ENCODE measurements around the gene SEMA4D. TPM values are rescaled to one million over a fixed set of nuclear protein-coding genes. Genes with fewer than 3 reads are reported as not detected.

SEMA4D gene
- total and polyA plus RNA-seq, 2 donors: 9.1 to 14.0 TPM

DNA sequence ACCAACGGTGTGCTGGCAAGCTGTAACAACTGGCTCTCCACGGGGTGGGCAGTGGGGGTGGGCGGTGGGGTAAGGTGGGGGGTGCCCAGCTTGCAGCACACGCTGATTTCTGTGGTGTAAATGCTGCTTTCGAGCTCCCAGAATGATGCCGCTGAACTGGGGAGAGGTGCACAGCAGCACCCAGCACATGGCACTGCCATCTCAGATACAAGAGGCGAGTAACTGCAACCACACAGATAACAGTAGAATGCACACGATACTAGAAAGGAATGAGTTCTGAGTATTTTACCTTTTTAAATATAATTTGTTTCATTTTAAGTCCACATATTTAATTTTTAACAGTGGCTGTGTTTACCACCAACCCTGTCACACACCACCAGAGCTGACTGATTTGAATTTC, 87.9 kb downstream of the SEMA4D start:
- no peaks in the 10 kb centered on the region for H3K4me1 ChIP-seq (ENCODE audit: insufficient read depth)
- DNase-seq (ENCODE audit: extremely low spot score): no peak
- no peak overlapping the region for H3K27ac ChIP-seq (ENCODE audit: low read depth)
- WGBS: 84% methylated on average over 8 of the region's 8 CpGs
- H3K36me3 ChIP-seq (ENCODE audit: insufficient read depth): no peaks in the 10 kb centered on the region
- H3K4me3 ChIP-seq (ENCODE audit: low read depth, low read length): no peak overlapping the region

DNA sequence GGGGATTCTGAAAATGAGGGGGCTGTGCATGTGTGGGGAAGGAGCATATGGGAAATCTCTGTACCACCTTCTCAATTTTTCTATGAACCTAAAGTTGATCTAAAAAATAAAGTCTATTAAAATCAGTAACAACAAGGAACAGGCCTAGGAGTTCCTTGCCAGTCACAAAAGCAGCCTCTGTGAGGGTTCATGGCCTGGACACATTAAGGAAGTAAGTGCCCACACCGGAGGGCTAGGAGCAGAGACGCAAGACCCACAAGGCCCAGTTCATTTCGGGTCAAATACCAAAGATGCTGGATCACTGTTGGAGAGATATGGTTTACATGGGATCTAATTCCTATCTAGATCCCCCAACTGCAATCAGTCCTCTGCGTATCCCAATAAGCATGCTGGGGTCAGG, 88.4 kb downstream of the SEMA4D start:
- no peak overlapping the region for H3K27ac ChIP-seq (ENCODE audit: low read depth)

DNA sequence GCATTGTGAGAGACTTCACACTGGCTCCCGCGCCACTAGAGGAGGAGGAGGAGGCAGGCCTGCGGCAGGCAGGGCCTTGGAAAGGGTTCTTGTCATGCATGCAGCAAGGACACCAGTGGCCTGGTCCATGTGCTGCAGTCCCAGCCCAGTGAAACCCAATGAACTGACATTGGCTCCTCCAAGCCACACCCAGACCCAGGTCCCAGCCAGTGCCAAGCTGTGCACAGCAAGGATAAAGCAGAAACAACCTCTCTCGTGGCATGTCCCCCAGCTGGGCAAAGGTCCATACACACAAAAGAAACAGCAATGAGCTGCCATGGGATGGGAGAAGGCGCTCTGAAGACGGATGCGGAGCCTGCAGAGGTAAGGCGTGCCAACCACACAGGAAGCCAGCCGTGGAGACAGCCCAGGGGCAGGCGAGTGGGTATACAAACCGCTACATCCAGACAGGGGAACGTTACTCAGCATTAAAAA, 89.2 kb downstream of the SEMA4D start:
- no peak overlapping the region for H3K27ac ChIP-seq (ENCODE audit: low read depth)
- DNase-seq (ENCODE audit: extremely low spot score): no peak
- 76% methylated on average over 12 of the region's 12 CpGs for WGBS

More for the DNA sequence above, 88.4 kb downstream of the SEMA4D start:
- Histone ChIP-seq H3K36me3 (ENCODE audit: insufficient read depth) (no peaks in the 10 kb centered on the region), H3K4me3 (ENCODE audit: low read depth, low read length) (no peak overlapping the region), H3K4me1 (ENCODE audit: insufficient read depth) (no peaks in the 10 kb centered on the region)
- no peak for DNase-seq (ENCODE audit: extremely low spot score)
- 82% methylated on average over 4 of the region's 4 CpGs for WGBS

DNA sequence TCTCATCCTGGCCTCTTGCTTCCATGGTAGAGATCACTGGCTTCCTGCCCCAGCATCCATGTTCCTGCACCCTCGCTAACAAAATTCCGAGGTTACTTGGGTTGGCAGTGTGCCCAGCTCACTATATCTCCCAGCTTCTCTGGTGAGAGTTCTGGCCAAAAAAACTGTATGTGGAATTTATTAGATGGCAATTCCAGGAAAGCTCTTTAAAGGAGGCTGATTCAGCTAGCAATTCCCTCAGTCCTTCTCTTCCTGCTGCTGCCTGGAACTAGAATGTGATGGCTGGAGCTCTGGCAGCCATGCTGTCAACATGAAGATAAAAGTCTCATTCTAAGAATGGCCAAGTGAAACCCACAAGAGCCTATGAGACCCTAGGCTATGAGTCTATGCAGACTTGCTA, 90.8 kb downstream of the SEMA4D start:
- DNase-seq (ENCODE audit: extremely low spot score): no peak
- 32% methylated on average over 2 of the region's 2 CpGs for WGBS

More for the DNA sequence above, 89.2 kb downstream of the SEMA4D start:
- H3K4me3 ChIP-seq (ENCODE audit: low read depth, low read length): no peak overlapping the region
- H3K36me3 ChIP-seq (ENCODE audit: insufficient read depth): no peaks in the 10 kb centered on the region
- H3K4me1 ChIP-seq (ENCODE audit: insufficient read depth): no peaks in the 10 kb centered on the region

DNA sequence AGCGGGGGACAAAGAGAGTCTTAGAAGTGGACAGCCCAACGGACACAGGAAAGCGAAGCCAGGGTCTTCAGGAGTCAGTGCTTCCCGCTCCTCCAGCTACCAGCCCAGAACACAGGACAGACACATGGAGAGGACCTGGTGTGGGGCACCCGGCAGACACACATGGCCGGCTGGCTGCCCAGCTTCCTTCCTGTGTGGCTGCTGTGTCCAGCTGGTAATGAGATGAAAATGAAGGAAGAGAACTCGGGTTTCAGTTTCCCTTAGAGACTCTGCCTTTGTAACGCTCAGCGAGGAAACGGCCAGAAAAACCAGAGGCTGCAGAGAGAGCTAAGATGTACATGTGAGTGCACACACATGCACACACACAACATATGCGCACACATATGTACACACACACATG, 92.1 kb downstream of the SEMA4D start:
- Histone ChIP-seq H3K4me1 (ENCODE audit: insufficient read depth) (no peaks in the 10 kb centered on the region), H3K4me3 (ENCODE audit: low read depth, low read length) (no peak overlapping the region), H3K36me3 (ENCODE audit: insufficient read depth) (no peaks in the 10 kb centered on the region), H3K27ac (ENCODE audit: low read depth) (no peak overlapping the region)
- no peak for DNase-seq (ENCODE audit: extremely low spot score)
- 57% methylated on average over 11 of the region's 11 CpGs for WGBS

More for the DNA sequence above, 90.8 kb downstream of the SEMA4D start:
- H3K36me3 ChIP-seq (ENCODE audit: insufficient read depth): no peaks in the 10 kb centered on the region
- no peaks in the 10 kb centered on the region for H3K4me1 ChIP-seq (ENCODE audit: insufficient read depth)
- H3K27ac ChIP-seq (ENCODE audit: low read depth): no peak overlapping the region
- H3K4me3 ChIP-seq (ENCODE audit: low read depth, low read length): no peak overlapping the region

DNA sequence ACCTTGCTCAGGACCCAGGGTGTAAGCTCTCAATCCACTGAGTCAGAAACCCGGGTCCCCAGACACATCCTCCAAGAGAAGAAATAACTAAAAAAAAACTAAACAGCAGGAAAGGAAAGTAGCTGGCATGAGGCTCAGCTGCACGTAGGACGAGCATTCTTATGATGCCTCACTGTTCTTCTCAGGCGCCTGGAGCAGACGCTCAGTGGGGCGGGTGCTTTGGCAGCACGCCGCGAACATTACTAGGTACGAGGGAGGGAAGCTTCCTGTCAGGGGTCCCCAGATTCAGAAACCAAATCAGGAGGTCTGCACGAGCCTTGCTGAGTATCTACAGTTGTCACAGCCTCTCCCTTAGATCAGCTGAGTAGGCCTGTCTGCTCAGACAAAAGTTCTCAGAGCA, 93.8 kb downstream of the SEMA4D start:
- 87% methylated on average over 11 of the region's 11 CpGs for WGBS
- no peak overlapping the region for H3K4me3 ChIP-seq (ENCODE audit: low read depth, low read length)
- DNase-seq (ENCODE audit: extremely low spot score): no peak
- H3K4me1 ChIP-seq (ENCODE audit: insufficient read depth): no peaks in the 10 kb centered on the region
- no peak overlapping the region for H3K27ac ChIP-seq (ENCODE audit: low read depth)
- no peaks in the 10 kb centered on the region for H3K36me3 ChIP-seq (ENCODE audit: insufficient read depth)

DNA sequence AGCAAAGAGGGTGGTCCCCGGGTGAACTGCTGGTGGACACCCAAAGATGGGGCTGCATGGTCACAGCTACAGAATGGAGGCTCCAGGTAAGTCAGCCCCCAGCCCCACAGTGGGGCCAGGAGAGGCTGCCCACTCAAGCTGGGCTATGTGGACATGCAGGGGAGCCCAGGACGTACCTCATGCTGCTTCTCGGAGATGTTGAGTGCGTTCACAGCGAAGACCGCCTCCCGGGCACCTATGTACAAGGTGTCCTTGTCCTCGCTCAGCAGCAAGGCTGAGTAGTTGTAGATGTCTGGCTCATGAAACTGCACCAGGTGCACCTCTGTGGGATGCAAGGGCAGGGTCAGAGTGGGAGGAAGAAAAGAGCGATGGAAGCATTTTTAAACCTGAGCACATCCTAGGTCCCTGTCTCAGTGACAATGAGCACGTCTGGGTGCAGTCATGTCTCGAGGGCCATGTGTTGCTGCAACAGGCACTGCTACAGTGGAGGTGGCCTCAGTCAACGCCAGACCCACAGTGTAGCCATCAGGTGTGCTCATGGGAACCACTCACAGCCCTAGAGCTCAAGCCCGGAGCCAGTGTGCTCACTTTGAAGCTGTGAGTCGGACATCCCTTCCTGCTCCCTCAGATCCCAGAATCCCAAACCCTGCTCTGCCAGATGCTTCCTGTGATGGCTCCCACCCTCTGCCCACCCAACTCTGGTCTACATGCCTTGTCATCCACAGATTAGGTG, 95.1 kb downstream of the SEMA4D start:
- no peaks in the 10 kb centered on the region for H3K4me1 ChIP-seq (ENCODE audit: insufficient read depth)
- no peak for DNase-seq (ENCODE audit: extremely low spot score)
- 93% methylated on average over 14 of the region's 14 CpGs for WGBS
- H3K4me3 ChIP-seq (ENCODE audit: low read depth, low read length): no peak overlapping the region
- H3K36me3 ChIP-seq (ENCODE audit: insufficient read depth): no peaks in the 10 kb centered on the region
- no peak overlapping the region for H3K27ac ChIP-seq (ENCODE audit: low read depth)

DNA sequence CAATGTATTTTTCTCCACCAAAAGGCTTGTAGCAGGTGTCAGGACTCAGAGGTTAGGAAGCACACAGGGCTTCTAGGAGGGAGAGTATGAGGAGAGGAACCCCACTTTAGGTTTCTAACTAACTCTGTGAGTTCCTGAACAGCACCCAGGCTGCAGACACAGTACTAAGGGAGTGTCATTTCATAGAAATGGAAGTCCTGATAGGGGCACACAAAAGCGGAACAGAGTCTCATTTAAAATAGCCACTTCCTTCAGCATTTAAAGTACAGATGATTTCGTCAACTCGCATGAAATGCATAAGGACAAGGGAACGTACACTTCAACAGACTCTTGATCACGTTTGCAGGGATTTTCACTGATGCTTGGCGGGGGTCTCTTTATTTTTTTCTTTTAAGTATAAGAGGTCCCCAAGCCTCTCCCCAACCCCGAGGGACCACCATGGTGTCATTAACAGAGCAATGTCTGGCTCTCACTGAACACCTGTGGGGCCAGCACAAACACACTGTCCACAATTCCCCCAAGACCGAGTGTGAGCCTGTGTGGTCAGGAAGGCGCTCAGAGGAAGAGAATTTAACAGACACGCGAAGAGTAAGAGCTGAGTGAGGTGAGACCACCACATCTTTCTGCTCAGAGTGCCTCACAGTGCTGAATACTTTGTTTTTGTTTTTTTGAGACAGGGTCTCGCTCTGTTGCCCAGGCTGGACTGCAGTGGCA, 97.4 kb downstream of the SEMA4D start:
- 85% methylated on average over 12 of the region's 12 CpGs for WGBS
- no peaks in the 10 kb centered on the region for H3K4me1 ChIP-seq (ENCODE audit: insufficient read depth)
- no peak for DNase-seq (ENCODE audit: extremely low spot score)
- H3K4me3 ChIP-seq (ENCODE audit: low read depth, low read length): no peak overlapping the region
- no peaks in the 10 kb centered on the region for H3K36me3 ChIP-seq (ENCODE audit: insufficient read depth)
- H3K27ac ChIP-seq (ENCODE audit: low read depth): no peak overlapping the region

DNA sequence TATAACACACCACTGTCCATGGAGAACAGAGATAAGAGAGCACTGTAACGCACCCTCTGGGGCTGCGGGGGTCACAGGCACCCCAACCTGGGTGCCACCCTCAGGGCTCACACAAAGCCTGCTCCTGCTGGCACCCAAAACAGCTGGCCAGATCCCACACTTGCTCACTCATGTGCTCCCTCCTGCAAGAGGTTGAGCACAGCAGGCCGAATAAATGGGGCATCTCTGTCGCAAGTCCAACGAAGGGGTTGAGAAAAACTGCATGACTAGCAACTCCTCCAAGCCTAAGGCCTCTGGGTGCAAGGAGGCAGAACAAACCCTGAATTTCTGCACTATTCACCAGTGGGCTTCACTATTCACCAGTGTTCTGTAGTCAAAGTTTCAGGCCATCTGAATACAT, 99.3 kb downstream of the SEMA4D start:
- no peak overlapping the region for H3K27ac ChIP-seq (ENCODE audit: low read depth)
- H3K4me3 ChIP-seq (ENCODE audit: low read depth, low read length): no peak overlapping the region
- H3K4me1 ChIP-seq (ENCODE audit: insufficient read depth): no peaks in the 10 kb centered on the region
- WGBS: 92% methylated on average over 5 of the region's 5 CpGs
- DNase-seq (ENCODE audit: extremely low spot score): no peak
- no peaks in the 10 kb centered on the region for H3K36me3 ChIP-seq (ENCODE audit: insufficient read depth)

DNA sequence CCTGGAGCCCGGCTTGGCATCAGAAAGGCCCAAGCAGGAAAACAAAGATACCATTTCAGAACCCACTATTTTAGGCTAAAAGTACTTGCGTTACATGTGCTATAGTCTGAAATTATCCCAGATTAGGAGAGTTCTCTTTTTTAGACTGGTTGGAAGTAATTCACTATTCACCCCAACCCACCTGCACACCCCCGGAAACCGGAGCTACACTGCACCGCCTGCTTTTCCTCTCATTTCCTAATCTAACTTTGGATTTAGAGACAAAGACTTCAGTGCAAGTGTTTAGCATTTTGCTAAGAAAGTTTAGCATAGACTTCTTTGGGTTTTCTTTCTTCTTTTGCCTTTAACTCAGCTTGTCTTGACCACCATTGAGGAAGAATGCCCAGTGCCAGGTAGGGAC, 100.4 kb downstream of the SEMA4D start:
- no peak overlapping the region for H3K4me3 ChIP-seq (ENCODE audit: low read depth, low read length)
- no peak overlapping the region for H3K27ac ChIP-seq (ENCODE audit: low read depth)
- H3K4me1 ChIP-seq (ENCODE audit: insufficient read depth): no peaks in the 10 kb centered on the region
- 86% methylated on average over 5 of the region's 5 CpGs for WGBS
- no peak for DNase-seq (ENCODE audit: extremely low spot score)
- no peaks in the 10 kb centered on the region for H3K36me3 ChIP-seq (ENCODE audit: insufficient read depth)

DNA sequence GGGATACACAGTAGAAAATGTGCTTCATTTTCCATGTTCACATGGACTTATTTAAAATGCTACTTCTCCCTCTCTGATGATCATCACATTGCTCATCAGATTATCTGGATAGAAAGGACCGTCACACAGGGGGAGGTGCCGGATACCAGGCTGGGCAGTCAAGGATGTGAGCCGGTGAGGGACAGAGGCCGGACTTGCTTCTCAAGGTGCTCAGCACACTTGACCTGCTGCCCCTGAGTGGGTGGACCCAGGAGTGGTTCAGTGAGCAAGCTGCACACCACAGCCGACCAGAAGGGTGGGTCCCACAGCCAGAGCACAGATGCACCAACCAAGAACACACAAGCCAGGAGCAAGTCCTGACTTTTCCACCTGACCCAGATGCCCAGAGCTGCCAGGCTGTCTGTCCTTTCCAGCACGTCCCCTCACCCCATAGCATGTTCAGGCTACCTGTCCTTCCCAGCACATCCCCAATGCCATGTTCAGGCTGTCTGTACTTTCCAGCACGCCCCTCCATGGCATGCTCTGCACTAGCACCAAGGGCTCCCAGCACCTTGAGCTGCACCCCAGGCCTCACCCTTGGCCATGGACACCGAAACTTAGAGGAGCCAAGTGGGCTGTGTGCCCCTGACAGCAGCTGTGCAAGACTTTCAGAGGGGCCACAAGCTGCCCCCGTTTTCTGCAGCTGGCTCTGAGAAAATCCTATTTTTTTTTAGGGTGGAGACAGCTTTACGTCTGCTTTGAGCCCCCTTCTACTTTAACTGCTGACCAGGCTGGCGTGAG, 101.8 kb downstream of the SEMA4D start:
- no peak for DNase-seq (ENCODE audit: extremely low spot score)
- H3K36me3 ChIP-seq (ENCODE audit: insufficient read depth): no peaks in the 10 kb centered on the region
- H3K27ac ChIP-seq (ENCODE audit: low read depth): no peak overlapping the region
- H3K4me3 ChIP-seq (ENCODE audit: low read depth, low read length): no peak overlapping the region
- WGBS: 90% methylated on average over 11 of the region's 11 CpGs
- no peaks in the 10 kb centered on the region for H3K4me1 ChIP-seq (ENCODE audit: insufficient read depth)

DNA sequence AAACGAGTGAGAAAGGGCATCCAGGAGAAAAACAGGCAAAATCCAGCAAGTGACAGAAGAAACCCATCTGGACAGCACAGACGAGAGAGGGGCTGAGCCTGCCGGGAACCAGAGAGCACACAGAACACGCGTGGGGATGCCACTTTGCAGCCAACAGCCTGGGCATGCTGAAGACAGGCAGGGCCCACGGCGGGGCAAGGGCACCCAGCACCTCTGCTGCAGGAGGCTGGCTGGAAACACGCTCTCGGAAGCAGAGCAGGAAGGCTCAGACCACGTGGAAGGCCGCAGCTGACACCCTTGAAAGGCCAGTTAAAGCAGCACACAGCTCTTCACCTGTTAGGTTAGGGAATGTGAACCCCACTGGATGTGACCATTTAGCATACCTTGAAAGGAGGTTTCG, 103.5 kb downstream of the SEMA4D start:
- Histone ChIP-seq H3K36me3 (ENCODE audit: insufficient read depth) (no peaks in the 10 kb centered on the region), H3K27ac (ENCODE audit: low read depth) (no peak overlapping the region), H3K4me3 (ENCODE audit: low read depth, low read length) (no peak overlapping the region), H3K4me1 (ENCODE audit: insufficient read depth) (no peaks in the 10 kb centered on the region)
- no peak for DNase-seq (ENCODE audit: extremely low spot score)
- 82% methylated on average over 12 of the region's 12 CpGs for WGBS

DNA sequence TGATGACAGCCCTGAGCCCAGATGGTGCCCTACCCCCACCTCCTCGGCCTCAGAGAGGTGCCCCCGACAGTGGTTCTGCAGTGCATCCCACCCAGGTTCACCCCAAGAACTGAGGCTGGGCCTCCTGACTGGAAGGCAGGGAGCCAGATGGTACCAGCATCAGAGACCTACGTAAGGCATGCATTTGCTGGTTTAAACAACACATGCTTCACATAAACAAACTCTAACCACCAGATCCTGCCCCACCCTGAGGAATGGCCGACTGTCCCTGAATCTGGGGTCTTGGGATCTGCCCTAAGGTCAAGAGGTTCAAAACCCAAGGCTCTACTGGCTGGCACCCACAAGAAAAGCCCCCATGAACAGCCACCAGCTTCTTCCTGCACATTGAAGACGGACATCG, 106.3 kb downstream of the SEMA4D start:
- Histone ChIP-seq H3K4me1 (ENCODE audit: insufficient read depth) (no peaks in the 10 kb centered on the region), H3K36me3 (ENCODE audit: insufficient read depth) (peaks cover 1% of the 10 kb centered on the region), H3K4me3 (ENCODE audit: low read depth, low read length) (no peak overlapping the region), H3K27ac (ENCODE audit: low read depth) (no peak overlapping the region)
- DNase-seq (ENCODE audit: extremely low spot score): no peak
- 83% methylated on average over 6 of the region's 6 CpGs for WGBS

Data from urinary bladder (tissue), 4 donors.